Measurements from ENCODE around the gene CTSL.

CTSL gene

GRCh38 chr9:87746186-87746585 is 20.3 kb downstream of the CTSL start:
- Histone ChIP-seq H2AFZ (ENCODE audit: low read depth, low read length, severe bottlenecking) (no peak overlapping the region), H4K20me1 (ENCODE audit: low read depth, low read length) (no peaks in the 10 kb centered on the region)
- no peak for TF ChIP-seq EZH2phosphoT487 (conservative IDR thresholded peaks at IDR 0.05; ENCODE audit: low read length)
- no peak for TF ChIP-seq CTCF (IDR thresholded peaks at IDR 0.05; ENCODE audit: insufficient read depth, low read length, poor library complexity, severe bottlenecking)

GRCh38 chr9:87748881-87749280 is 23.0 kb downstream of the CTSL start:
- no peaks in the 10 kb centered on the region for H4K20me1 ChIP-seq (ENCODE audit: low read depth, low read length)
- H3K79me2 ChIP-seq (ENCODE audit: insufficient read depth, low read length) = no peaks in the 10 kb centered on the region
- no peak overlapping the region for H3K4me2 ChIP-seq (ENCODE audit: low read depth, low read length, poor library complexity, severe bottlenecking)
- no peaks in the 10 kb centered on the region for H3K27me3 ChIP-seq (ENCODE audit: low read length)
- H3K36me3 ChIP-seq (ENCODE audit: low read length) = no peaks in the 10 kb centered on the region
- no peak overlapping the region for H2AFZ ChIP-seq (ENCODE audit: low read depth, low read length, severe bottlenecking)
- no peaks in the 10 kb centered on the region for H3K9me3 ChIP-seq (ENCODE audit: insufficient read depth, low read length)
- no peak overlapping the region for H3K9ac ChIP-seq (ENCODE audit: low read length)
- H3K4me3 ChIP-seq (ENCODE audit: insufficient read depth, low read length, poor library complexity, severe bottlenecking) = no peak overlapping the region
- H3K27ac ChIP-seq (ENCODE audit: low read depth, low read length) = no peak overlapping the region
- H3F3A ChIP-seq (ENCODE audit: insufficient read depth) = no peaks in the 10 kb centered on the region
- no peak for TF ChIP-seq CTCF (IDR thresholded peaks at IDR 0.05; ENCODE audit: insufficient read depth, low read length, poor library complexity, severe bottlenecking)
- no peak for TF ChIP-seq EZH2phosphoT487 (conservative IDR thresholded peaks at IDR 0.05; ENCODE audit: low read length)
- H3K9me2 ChIP-seq (replicated peaks; ENCODE audit: insufficient read depth, low read length) = no peaks in the 10 kb centered on the region

More at GRCh38 chr9:87746186-87746585, 20.3 kb downstream of the CTSL start:
- no peaks in the 10 kb centered on the region for H3K9me3 ChIP-seq (ENCODE audit: insufficient read depth, low read length)
- no peaks in the 10 kb centered on the region for H3K36me3 ChIP-seq (ENCODE audit: low read length)
- H3K9ac ChIP-seq (ENCODE audit: low read length) = no peak overlapping the region
- no peak overlapping the region for H3K4me2 ChIP-seq (ENCODE audit: low read depth, low read length, poor library complexity, severe bottlenecking)
- H3K4me3 ChIP-seq (ENCODE audit: insufficient read depth, low read length, poor library complexity, severe bottlenecking) = no peak overlapping the region
- no peaks in the 10 kb centered on the region for H3F3A ChIP-seq (ENCODE audit: insufficient read depth)
- no peak overlapping the region for H3K27ac ChIP-seq (ENCODE audit: low read depth, low read length)
- H3K9me2 ChIP-seq (replicated peaks; ENCODE audit: insufficient read depth, low read length) = no peaks in the 10 kb centered on the region
- H3K27me3 ChIP-seq (ENCODE audit: low read length) = no peaks in the 10 kb centered on the region
- H3K79me2 ChIP-seq (ENCODE audit: insufficient read depth, low read length) = no peaks in the 10 kb centered on the region

GRCh38 chr9:87749335-87750035 is 23.6 kb downstream of the CTSL start:
- no peaks in the 10 kb centered on the region for H4K20me1 ChIP-seq (ENCODE audit: low read depth, low read length)
- H3K79me2 ChIP-seq (ENCODE audit: insufficient read depth, low read length) = no peaks in the 10 kb centered on the region
- H3K27me3 ChIP-seq (ENCODE audit: low read length) = no peaks in the 10 kb centered on the region
- no peak overlapping the region for H2AFZ ChIP-seq (ENCODE audit: low read depth, low read length, severe bottlenecking)
- H3K4me3 ChIP-seq (ENCODE audit: insufficient read depth, low read length, poor library complexity, severe bottlenecking) = no peak overlapping the region
- no peaks in the 10 kb centered on the region for H3F3A ChIP-seq (ENCODE audit: insufficient read depth)
- no peaks in the 10 kb centered on the region for H3K9me2 ChIP-seq (replicated peaks; ENCODE audit: insufficient read depth, low read length)
- no peak overlapping the region for H3K27ac ChIP-seq (ENCODE audit: low read depth, low read length)
- no peaks in the 10 kb centered on the region for H3K36me3 ChIP-seq (ENCODE audit: low read length)
- no peaks in the 10 kb centered on the region for H3K9me3 ChIP-seq (ENCODE audit: insufficient read depth, low read length)
- H3K9ac ChIP-seq (ENCODE audit: low read length) = no peak overlapping the region
- H3K4me2 ChIP-seq (ENCODE audit: low read depth, low read length, poor library complexity, severe bottlenecking) = no peak overlapping the region
- TF ChIP-seq CTCF (IDR thresholded peaks at IDR 0.05; ENCODE audit: insufficient read depth, low read length, poor library complexity, severe bottlenecking) (no peak), EZH2phosphoT487 (conservative IDR thresholded peaks at IDR 0.05; ENCODE audit: low read length) (no peak)
